Stimulated activated CD4-positive, alpha-beta T cell treated with anti-CD3 and anti-CD28 coated beads, TNF-alpha, amount 100 ng/mL, for 4 hours (primary cell): ENCODE results near the gene KLK5.
"Not testable (repeated sequence)": the region's sequence is repeated elsewhere in the genome, so short reads cannot be mapped to it uniquely, and the experiment has no call there.

ENCODE experiments used
- DNase-seq, 3 experiments: peaks; one replicate each; pipeline ENCODE4 v3.0.0-alpha.2; 2020; ENCODE audit warnings: low read depth in 3 of 3

KLK5 gene

DNA sequence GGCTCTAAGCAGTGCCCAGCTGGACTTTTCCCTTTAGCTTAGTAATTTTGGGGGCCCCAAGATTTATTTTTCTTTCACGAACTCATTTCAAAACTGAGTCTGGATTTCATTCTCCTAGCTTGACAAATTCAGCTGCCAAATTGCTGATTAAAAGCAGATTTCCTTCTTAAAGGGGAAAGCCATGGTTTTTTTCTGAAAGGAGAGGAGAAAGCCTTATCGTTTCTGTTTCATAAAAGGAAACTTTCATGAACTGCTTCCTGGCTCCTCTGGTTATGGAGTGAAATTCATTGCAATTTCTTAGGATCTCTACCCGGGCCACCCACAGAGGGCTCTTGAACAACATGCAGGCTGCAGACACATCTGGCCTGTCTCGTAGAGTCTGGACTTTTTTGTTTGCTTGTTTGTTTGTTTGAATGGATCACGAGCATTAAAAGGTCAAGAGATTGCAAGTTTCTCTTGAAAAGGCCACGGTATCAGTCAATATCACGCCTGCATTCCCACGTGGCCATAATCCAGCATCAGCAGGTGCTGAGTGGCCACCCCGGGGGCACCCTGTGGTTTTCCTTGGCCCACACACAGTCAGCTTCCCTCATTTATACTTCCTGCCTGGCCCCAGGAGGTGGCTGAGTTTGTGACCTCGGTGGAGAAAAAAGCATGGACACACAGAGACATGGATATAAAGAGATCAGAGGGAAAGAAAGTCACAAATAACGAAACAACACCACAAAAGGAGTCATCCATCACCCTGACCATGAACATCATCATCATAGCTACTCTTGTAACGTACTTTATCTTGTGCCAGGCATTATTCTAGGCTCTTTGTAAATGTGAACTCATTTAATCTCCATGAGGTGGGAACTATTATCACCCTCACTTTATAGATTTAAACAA, 31.2 kb downstream of the KLK5 start:
- DNase-seq, result no peak

- DNase-seq, result no peak
Observed at GRCh38 chr19:50916069-50916468, 36.8 kb downstream of the KLK5 start.

GRCh38 chr19:50912727-50913716, 39.8 kb downstream of the KLK5 start:
- DNase-seq, result no peak

DNA sequence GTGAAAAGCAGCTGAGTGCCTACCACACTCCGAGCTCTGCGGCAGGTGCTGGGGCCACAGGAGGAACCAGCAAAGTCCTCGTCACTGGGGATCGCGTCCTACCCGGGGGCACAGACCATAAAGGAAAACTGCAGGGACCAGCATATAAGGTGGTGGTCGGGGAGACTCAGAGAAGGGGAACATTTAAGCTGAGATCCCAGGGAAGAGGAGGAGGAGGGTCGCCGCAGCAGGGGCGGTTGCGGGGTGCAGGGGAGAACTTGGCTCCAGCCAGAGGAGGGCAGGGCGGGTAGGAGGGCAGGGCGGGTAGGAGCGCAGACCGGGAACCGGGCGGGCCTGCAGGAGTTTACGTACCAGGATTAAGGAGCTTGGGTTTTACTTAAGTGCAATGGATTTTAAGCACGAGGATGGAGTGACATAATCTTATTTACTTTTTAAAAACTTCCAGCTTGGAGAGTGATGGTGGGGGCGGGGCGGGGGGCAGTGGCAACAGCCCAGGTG, 40.7 kb downstream of the KLK5 start:
- no peak for DNase-seq

- DNase-seq, result no peak
Observed at GRCh38 chr19:50911206-50912101, 41.4 kb downstream of the KLK5 start, which contains the start of gene KLK4. Gene KLK4 (minus strand): TSS chr19:50911395. CDS start chr19:50910738, 657 bp downstream.

DNA sequence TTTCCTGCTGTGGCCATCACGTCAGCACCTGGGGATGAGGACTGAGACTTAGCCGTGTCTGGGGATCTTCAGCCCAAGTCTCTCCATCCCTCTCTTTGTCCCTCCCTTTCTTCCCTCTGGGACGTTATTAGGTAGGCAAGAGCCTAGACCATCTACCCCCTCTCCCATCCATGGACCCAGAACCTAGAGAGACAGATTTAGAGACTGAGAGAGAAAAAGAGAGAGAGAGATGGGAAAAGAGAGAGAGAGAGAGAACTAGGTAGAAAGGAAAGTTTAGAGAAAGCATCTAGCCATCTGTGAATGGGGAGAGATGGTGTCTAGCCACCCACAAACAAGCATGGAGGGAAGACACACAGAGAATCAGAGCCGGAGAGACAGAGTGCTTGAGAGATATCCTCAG, 42.1 kb downstream of the KLK5 start:
- DNase-seq, result no peak

GRCh38 chr19:50909240-50910070, 43.4 kb downstream of the KLK5 start:
- DNase-seq, result peak in 1 of 3 experiments; percentile 7

- no peak for DNase-seq
Observed at GRCh38 chr19:50908336-50908735, 44.5 kb downstream of the KLK5 start.

DNA sequence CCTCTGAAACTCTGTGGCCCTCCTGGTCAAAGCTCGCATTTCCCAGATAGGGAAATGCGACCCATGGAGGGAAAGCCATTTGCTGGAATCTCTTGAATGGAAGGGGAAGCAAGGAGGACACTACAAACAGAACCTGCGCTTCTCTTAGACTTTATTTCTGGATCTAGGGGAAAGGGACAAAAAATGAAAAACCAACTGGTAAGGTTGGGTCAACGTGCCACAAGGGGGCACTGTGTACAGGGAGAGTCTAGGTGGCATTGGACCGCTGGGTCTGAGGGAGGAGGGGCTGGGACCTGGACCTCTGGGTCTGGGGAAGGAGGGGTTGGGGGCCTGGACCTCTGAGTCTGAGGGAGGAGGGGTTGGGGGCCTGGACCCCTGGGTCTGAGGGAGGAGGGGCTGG, 46.6 kb downstream of the KLK5 start:
- DNase-seq, result peak in 1 of 3 experiments; percentile 10

- no peak for DNase-seq
Observed at GRCh38 chr19:50902640-50903039, 50.2 kb downstream of the KLK5 start.

DNA sequence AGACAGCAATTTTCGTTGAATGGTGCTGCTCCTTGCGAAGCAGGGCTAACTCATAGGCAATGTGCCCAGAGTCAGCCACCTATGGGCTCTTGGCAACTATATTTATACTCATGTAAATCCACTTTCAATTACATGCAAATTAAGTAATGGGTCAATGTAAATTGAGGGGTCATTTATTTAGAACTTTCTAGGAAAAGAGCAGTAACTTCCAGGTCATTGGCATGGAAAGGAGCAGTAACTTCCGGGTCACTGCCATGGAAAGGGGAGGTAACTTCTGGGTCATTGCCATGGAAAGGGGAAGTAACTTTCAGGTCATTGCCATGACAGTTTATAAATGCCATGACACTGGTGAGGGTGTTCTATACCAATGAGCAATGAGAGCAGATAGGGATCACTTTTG, 53.3 kb downstream of the KLK5 start:
- no peak for DNase-seq

GRCh38 chr19:50898018-50898417, 54.8 kb downstream of the KLK5 start:
- no peak for DNase-seq

DNA sequence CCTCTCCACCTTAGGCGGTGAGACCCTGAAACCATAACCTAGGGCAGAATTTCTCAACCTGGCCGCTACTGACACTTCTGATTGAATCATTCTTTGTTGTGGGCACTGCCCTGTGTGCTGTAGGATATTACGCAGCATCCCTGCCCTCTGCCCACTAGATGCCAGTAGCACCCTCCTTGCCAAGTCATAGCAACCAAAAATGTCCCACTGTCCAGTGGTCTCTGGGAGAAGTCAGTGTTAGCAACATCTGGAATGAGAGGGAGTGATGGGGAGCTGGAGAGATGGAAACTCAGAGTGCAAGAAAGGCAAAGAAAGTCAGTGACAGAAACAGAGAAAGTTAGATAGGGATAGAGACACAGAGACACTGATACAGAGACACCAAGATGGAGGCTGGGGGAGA, 55.2 kb downstream of the KLK5 start:
- no peak for DNase-seq

GRCh38 chr19:50897191-50897607, 55.6 kb downstream of the KLK5 start:
- DNase-seq, result no peak

- DNase-seq, result no peak
Observed at GRCh38 chr19:50896591-50897190, 56.1 kb downstream of the KLK5 start.

- DNase-seq, result not testable (repeated sequence)
Observed at GRCh38 chr19:50896089-50896590, 56.7 kb downstream of the KLK5 start.

DNA sequence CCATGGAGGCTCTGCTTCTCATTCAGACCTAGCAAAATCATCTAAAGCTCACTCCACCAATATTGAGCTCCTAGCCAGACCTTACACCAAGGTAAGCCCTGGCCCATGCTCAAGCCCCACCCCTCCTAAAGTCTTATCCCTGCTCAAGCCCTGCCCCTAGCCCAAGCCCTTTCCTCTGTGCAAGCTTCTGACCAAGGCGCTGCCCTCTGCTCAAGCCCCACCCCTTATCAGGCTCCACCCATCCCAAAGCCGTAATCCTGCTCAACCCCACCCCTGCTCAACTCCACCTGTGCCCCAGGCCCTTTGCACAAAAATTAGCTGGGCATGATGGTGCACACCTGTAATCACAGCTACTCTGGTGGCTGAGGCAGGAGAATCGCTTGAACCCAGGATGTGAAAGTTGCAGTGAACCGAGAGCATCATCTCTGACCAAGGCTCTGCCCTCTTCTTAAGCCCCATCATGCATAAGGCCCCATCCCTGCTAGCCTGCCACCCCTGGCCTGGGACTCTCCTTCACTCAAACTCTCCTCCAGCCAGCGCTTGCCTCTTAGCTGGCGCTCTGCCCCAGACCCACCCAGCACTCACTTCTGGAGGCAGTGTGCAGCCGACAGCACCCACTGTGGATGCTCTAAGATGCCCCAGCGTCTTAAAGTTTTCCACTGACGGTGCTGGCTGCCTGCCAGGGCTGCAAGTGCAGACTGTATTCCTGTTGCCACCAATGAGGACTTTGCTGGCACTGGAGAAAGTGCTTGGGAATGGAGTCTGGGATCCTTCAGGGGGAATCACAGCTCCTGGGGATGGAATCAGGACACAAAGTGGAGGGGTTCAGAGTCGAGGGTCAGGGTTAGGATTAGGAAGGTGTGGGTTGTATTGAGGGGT, 58.1 kb downstream of the KLK5 start:
- DNase-seq, result no peak
